Smooth muscle cell of the brain vasculature (primary cell): ENCODE data around the gene TEAD4.

Experiments
- DNase-seq: peaks from one replicate; pipeline ENCODE4 v3.0.0-alpha.2; 2012; ENCODE audit warnings: low read depth, low spot score

TEAD4 gene

GRCh38 chr12:3078086-3078820, 119.1 kb downstream of the TEAD4 start:
- no peak for DNase-seq

DNA sequence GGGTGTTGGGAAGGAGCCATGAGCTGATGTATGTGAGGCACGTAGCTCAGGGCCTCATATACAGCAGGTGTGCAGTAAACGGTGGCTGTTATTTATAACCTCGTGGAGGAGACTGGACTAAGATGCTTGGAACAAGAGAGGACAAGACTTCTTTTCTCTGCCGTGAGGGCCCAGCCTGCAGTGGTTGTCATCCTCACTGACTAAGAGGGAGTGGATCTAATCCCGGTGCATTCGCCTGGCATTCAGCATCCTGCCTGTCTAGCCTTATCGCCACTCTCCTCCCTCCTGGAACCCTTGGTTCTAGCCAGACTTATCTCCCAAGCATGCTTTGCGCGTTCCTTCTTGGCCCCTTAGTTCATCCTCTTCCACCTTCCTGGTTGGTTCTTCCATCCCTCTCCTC, 121.9 kb downstream of the TEAD4 start:
- DNase-seq: no peak

DNA sequence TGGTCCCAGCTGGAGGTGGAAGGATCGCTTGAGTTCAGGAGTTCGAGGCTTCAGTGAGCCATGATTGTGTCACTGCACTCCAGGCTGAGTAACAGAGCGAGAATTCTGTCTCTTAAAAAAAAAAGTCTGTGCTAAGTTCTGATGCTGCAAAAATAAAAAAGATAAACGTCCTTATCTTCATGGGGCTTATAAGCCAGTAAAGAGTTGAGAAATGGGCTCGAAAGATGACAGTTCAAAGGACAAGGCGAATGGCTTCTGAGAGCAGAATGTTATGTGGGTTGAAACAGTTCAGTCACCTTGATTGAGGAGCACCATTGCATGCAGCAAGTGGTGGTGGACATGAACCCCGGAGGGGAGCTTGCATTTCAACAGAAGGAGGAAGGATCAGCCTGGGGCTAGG, 122.7 kb downstream of the TEAD4 start:
- no peak for DNase-seq

DNA sequence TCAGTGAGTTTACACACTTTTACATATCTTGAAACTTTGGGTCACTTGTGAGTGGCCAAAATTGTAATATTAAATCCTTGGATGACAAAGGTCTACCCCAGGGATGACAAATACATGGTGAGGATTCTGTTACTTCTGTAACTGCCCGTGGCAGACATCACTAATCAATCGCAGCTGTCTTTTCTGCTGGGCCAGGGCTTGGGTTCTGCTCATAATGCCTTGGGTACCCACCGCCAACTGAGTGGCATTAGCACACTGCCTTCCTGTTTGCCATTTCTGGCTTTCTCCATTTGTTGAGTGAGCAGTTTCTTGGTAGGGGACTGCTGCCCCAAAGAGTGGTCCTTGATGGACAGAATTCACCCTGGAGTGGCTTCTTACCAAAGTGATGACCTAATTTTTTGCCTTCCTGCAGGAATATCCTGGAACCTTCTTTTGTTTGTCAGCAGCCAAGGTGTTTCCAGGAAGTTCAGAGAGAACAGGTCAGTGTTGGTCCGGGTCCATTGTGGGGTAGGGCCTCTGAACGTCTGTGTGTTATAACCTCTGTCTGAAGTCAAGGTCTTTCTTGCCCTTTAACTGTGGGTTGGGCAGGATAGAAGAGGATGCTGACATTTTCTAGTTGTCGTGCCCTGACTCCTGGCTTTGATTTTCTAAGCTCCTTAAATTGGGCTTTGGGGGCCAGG, 124.2 kb downstream of the TEAD4 start:
- no peak for DNase-seq

- no peak for DNase-seq
These were observed 124.7 kb downstream of the TEAD4 start for GRCh38 chr12:3083921-3084347.

DNA sequence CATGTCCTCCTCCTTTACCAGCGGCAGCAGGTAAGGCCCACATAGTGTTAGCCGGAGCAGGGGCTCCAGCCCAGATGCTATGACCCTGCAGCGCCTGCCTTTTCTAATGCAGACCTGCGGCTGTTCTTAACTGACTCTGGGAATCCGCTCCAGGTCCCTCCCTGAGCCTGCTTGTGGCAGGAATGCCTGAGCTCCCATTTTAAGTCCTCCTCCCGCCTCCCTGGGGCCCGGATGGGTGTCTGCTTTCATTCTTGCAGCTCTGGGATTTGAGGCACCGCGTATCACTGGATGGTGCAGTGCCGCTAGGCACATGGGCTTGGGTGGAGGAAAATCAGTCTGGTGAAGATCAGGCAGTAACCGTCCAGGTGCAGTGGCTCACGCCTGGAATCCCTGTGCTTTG, 125.5 kb downstream of the TEAD4 start:
- no peak for DNase-seq

DNA sequence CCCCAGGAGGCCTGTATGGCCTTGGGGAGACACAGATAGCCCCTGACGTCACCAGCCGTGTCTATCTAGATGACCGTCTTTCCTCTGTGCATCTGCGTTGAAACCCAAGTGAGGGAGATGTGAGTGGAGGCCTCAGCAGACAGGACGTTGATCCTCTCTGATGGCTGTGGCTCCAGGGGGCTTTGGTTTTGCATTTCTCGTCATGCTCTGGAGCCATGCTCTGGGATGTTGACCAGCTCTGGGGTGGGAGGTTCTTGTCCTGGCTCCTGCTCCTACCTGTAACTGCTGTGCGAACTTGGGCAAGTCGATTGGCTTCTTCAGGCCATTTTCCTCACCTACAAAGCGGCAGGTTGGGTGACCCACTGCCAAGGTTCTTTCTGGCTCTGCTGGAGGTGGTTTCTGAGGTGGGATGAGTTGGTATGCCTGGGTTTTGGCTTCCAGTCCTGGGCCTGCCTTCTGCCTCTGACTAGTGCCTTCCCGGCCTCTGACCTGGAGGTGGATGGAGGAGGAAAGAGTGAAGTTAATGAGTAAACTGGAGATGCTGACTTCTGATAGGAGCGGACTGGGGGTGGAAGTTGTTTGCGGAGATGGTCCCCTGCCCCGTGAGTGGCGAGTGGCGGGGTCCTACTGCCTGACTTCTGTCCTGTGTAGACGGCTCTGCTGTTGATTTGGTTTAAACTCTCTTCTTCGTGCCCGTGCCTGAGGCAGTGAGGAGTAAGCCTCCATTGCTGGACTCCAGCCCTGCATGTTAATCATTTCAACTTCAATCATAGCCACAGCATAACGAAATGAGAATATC, 126.3 kb downstream of the TEAD4 start:
- no peak for DNase-seq

DNA sequence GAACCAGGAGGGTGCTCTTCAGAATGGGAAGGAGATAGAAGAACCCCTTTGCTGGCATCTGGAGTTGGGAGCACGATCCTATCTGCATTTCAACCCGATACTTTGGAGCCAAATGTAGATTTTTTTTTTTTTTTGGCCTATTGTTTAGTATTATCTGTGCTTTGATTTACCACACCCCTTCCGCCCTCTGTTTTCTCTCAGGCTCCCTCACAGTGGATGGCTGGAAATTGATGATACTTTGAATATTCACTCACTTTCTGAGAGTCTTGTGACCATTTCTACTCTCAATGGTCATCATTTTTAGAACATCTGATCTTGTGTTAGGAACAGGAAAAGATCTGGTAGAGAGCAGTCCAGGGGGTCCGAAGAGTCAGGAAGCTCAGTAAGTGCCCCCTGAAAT, 127.0 kb downstream of the TEAD4 start:
- DNase-seq: no peak

DNA sequence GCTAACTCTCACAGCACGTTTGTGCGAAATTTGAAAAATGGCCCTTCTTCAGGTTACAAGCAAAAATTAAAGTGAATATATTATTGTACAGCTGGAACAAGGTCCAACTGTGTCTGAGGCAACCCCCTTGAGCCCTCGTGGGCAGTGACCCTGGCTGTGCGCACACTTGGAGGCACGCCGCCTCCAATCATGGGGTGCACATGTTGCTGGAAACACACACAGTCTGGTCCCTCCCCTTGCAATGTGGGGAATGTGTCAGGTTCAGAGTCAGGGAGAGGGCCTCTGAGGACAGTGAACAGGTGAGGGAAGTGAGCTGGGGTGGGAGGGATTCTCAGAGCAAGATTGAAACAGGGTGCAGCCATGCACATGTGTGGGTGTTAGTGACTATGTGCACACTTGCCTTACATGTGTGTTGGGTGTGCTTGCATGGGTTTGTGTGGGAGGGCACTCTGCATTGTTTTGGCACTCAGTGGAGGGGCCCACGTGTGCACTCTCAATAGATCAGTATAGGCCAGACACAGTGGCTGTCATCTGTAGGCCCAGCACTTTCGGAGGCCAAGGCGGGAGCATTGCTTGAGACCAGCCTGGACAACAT, 127.6 kb downstream of the TEAD4 start:
- DNase-seq: no peak

DNA sequence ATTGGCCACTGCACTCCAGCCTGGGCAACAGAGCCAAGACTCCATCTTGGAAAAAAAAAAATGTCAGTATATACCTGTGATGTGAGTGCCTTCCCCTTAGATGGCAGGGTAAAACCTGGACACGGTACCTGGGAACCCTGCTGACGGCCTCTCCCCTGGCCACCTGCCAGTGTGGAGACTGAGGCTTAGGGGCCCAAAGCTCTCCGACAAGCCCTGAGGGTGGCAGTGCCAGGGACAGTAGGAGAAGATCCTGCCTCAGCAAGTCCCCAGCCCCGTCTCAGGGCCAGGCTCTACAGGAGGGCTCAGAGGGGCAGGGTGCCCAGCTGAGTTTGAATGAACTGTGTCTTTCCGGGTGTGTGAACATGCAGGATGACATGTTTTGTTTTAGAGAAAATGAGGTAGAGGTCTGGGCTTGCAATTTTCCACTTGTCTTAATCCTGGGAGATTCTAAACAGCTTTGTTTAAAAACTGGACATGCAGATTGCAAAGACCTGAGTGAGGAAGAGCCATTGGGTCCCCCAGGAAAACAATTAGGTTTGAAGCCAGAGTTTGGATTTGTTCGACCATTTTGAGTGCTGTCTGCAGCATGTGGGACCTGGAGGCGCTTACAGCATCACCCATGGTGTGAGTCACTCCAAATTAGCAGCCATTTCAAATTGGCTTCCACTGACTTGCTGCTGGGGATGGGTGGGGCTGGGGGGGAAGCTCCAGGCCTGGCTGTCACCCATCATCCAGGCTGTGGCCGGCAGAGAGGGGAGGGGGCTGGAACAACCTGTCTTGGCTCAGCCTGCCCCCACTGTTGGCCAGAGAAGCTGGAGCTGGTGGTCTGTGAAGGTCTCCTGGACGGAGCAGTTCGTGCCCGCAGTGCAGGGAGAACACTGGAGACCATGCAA, 128.8 kb downstream of the TEAD4 start:
- DNase-seq: no peak

DNA sequence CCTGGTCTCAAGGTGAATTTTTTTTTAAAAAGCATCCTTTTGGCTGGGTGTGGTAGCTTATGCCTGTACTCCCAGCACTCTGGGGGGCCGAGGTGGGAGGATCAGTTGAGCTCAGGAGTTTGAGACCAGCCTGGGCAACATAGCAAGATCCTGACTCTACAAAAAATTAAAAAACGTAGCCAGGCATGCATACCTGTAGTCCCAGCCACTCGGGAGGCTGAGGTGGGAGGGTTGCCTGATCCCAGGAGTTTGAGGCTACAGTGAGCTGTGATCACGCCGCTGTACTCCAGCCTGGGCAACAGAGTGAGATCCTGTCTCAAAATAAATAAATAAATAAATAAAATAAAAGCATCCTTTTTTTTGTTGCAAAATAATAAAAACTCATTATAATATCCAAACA, 130.4 kb downstream of the TEAD4 start:
- DNase-seq: no peak
